GM12878 (cell line): ENCODE data around the gene ITGA4. TPM values are rescaled to one million over a fixed set of nuclear protein-coding genes. Genes with fewer than 3 reads are reported as not detected.

Experiments
- ATAC-seq: fragments of 200-7000 bp; cut with Tn5 transposase; 3 replicates; pipeline ENCODE4 v1.9.1; 2020; ENCODE audit warnings: mild to moderate bottlenecking, moderate library complexity
- BruUV-seq: library from RNA; stranded (reverse); fragments of 400-500 nt; replicated peaks from 2 replicates; lab custom pipeline; 2021; lab: Mats Ljungman, UMichigan
- CTCF ChIA-PET: fragments of 300-600 bp; sonication (Branson Sonifier 250); formaldehyde crosslinking; extraction: SDS; loops from one replicate; lab custom pipeline; 2021; ENCODE audit warnings: inconsistent platforms; lab: Yijun Ruan, JAX
- POLR2A ChIA-PET: fragments of 350-600 bp; formaldehyde crosslinking; extraction: SDS; loops from one replicate; lab custom pipeline; 2021; ENCODE audit warnings: inconsistent platforms; lab: Charles Lee
- RAD21 ChIA-PET: fragments of 300-600 bp; sonication (Branson Sonifier 250); formaldehyde crosslinking; loops from one replicate; lab custom pipeline; 2023; ENCODE audit warnings: antibody characterized with exemption; ENCODE audit not compliant: unreplicated experiment; lab: Charles Lee
- SMC1A ChIA-PET: fragments of 300-600 bp; sonication (Branson Sonifier 250); formaldehyde crosslinking; loops from one replicate; lab custom pipeline; 2023; ENCODE audit not compliant: unreplicated experiment, uncharacterized antibody; lab: Charles Lee
- DNase-seq: peaks from one replicate; pipeline ENCODE4 v3.0.0-alpha.2; 2011; ENCODE audit warnings: low read depth, low spot score
- FAIRE-seq: peaks from 3 replicates; lab custom pipeline; 2011; peaks lifted over from hg19 to GRCh38; lab: Jason Lieb, UNC
- H2AFZ ChIP-seq: 2 replicates; pipeline ENCODE4 v1.6.0; 2011; ENCODE audit warnings: low read depth, low read length, control low read depth; ENCODE audit not compliant: control insufficient read depth
- H3K27ac ChIP-seq: 2 replicates; pipeline ENCODE4 v1.5.1; 2011; ENCODE audit warnings: control low read depth; ENCODE audit not compliant: control insufficient read depth, insufficient read depth
- H3K27me3 ChIP-seq, 2 experiments: replicated peaks in 1 of 2; 2 replicates each; pipeline versions ENCODE4 v1.6.0 to v1.6.1; 2011; ENCODE audit warnings: low read length in 1 of 2; ENCODE audit not compliant: control insufficient read depth in 2 of 2, insufficient read depth in 2 of 2
- H3K36me3 ChIP-seq, 2 experiments: 2 replicates each; pipeline ENCODE4 v1.5.1; 2011; ENCODE audit warnings: low read length in 1 of 2; ENCODE audit not compliant: control insufficient read depth in 2 of 2, insufficient read depth in 2 of 2
- H3K4me1 ChIP-seq: 2 replicates; pipeline ENCODE4 v1.6.1; 2011; ENCODE audit warnings: mild to moderate bottlenecking, low read length, moderate library complexity, mixed read lengths; ENCODE audit not compliant: control insufficient read depth, insufficient read depth
- H3K4me2 ChIP-seq: 2 replicates; pipeline ENCODE4 v1.6.0; 2011; ENCODE audit warnings: control low read depth; ENCODE audit not compliant: control insufficient read depth, insufficient read depth
- H3K4me3 ChIP-seq: fragments of 200-600 bp; sonication (generic); 2 replicates; pipeline ENCODE4 v1.5.1; 2016
- H3K79me2 ChIP-seq: 2 replicates; pipeline ENCODE4 v1.6.0; 2011; ENCODE audit warnings: low read length; ENCODE audit not compliant: control insufficient read depth, insufficient read depth
- H3K9ac ChIP-seq: 2 replicates; pipeline ENCODE4 v1.8.0; 2011; ENCODE audit warnings: low read length, control low read depth, mixed read lengths; ENCODE audit not compliant: control insufficient read depth, insufficient read depth
- H3K9me3 ChIP-seq: replicated peaks from 3 replicates; pipeline ENCODE4 v1.5.1; 2011; ENCODE audit warnings: mild to moderate bottlenecking, low read length; ENCODE audit not compliant: control insufficient read depth, insufficient read depth
- H4K20me1 ChIP-seq: 2 replicates; pipeline ENCODE4 v1.6.0; 2011; ENCODE audit not compliant: control insufficient read depth, insufficient read depth
- CTCF ChIP-seq, 3 experiments: IDR thresholded peaks in 2 of 3; conservative IDR thresholded peaks in 1 of 3; 2 replicates each; pipeline ENCODE4 v1.5.1; 2011; ENCODE audit warnings: low read depth in 3 of 3, low read length in 3 of 3, mild to moderate bottlenecking in 3 of 3, control low read depth in 2 of 3, moderate library complexity in 2 of 3, inconsistent platforms in 1 of 3, mixed read lengths in 1 of 3; ENCODE audit not compliant: control insufficient read depth in 2 of 3, insufficient read depth in 1 of 3; ENCODE audit errors: extremely low read depth in 1 of 3
- EP300 ChIP-seq, 2 experiments: fragments of 150-350 bp in 1 of 2; IDR thresholded peaks; 2 replicates each; pipeline ENCODE4 v1.6.1; 2011 to 2012; ENCODE audit warnings: low read depth in 2 of 2, low read length in 2 of 2, borderline replicate concordance in 1 of 2, improper control_type of control experiment in 1 of 2, inconsistent platforms in 1 of 2; ENCODE audit not compliant: control insufficient read depth in 1 of 2
- IKZF1 ChIP-seq: fragments of 450-650 bp; conservative IDR thresholded peaks from 2 replicates; pipeline ENCODE4 v1.6.1; 2017; ENCODE audit warnings: antibody characterized with exemption, mild to moderate bottlenecking
- JUND ChIP-seq: IDR thresholded peaks from 2 replicates; pipeline ENCODE4 v1.6.1; 2012; ENCODE audit warnings: low read depth, mild to moderate bottlenecking, low read length, improper control_type of control experiment, moderate library complexity
- LARP7 ChIP-seq: fragments of 450-650 bp; IDR thresholded peaks from 2 replicates; pipeline ENCODE4 v1.6.1; 2017; ENCODE audit warnings: mild to moderate bottlenecking
- WGBS: methylation state at CpG from one replicate; pipeline ENCODE4 v1.1.6; 2016; ENCODE audit warnings: low lambda C conversion rate; ENCODE audit not compliant: insufficient replicate concordance, insufficient coverage; ENCODE audit errors: missing lambda C conversion rate; 5-methylcytosine and 5-hydroxymethylcytosine counted together
- in situ Hi-C: fragments of 300-500 bp; cut with MboI; formaldehyde crosslinking; loops from 9 replicates; pipeline ENCODE4 v1.14.3; 2018; ENCODE audit warnings: mixed read lengths
- intact Hi-C: fragments of 100-400 bp; cut with micrococcal nuclease; formaldehyde crosslinking; loops from one replicate; pipeline ENCODE4 v1.14.2; 2022; ENCODE audit not compliant: unreplicated experiment
- polyA plus RNA-seq, 11 experiments: library from polyadenylated mRNA; depleted of rRNA in 4 of 11; unstranded in 6 of 11; stranded (reverse) in 5 of 11; fragments of >200 nt; fragmentation: Nextera tagmentation in 4 of 11; fragmentation: Illumina TruSeq in 1 of 11; extraction: Ambion mirVana in 4 of 11; extraction: Trizol in 1 of 11; gene quantifications; 1 replicate in 1 of 11; 2 replicates in 10 of 11; pipeline versions ENCODE4 v1.2.1 to v1.2.3, GENCODE V29; 2011 to 2016; ENCODE audit warnings: inconsistent platforms in 2 of 11, missing spikeins in 2 of 11, low read depth in 1 of 11
- total RNA-seq, 4 experiments: library from RNA; depleted of rRNA in 3 of 4; stranded (reverse); fragments of >200 nt in 3 of 4; fragmentation: Illumina TruSeq in 1 of 4; extraction: Trizol in 1 of 4; gene quantifications; 2 replicates each; pipeline versions ENCODE4 v1.2.1 to v1.2.3, GENCODE V29; 2013 to 2021

Gene ITGA4
- total and polyA plus RNA-seq, 10 of the 15 experiments (the other 5 are each of a cell fraction or from before 2014, with no cell fraction given), result 12.4 to 87.9 (median 63.5) TPM

DNA sequence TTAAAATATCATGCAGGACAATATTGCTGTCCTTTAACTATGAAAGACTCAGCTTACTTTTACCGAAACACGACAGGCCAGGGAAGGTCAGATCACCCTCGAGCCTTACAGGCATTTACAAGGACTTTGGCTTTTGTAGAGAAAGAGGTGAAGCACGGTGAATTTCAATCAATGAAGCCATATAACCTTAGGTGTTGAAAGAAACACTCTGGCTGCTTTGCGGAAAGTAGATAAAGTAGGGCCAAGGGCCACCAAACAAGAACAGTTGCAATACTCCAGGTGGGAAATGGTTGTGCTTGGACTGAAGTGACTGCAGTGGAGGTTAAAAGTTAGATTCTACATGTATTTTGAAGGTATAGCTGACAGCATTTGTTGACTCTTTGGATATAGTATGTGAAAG lies 119.2 kb downstream of the ITGA4 start (continued):
- no peak for TF ChIP-seq CTCF (IDR thresholded peaks at IDR 0.05 in 2 of 3, conservative IDR thresholded peaks at IDR 0.05 in 1 of 3; ENCODE audit: control insufficient read depth in 2 of 3, extremely low read depth in 1 of 3, insufficient read depth in 1 of 3, low read depth in 3 of 3, low read length in 3 of 3)
- no peak for TF ChIP-seq LARP7
- TF ChIP-seq EP300 (IDR thresholded peaks at IDR 0.05; ENCODE audit: borderline replicate concordance in 1 of 2, control insufficient read depth in 1 of 2, low read depth in 2 of 2, low read length in 2 of 2), result no peak
- TF ChIP-seq JUND, result no peak

GRCh38 chr2:181578829-181579228 lies 121.6 kb downstream of the ITGA4 start:
- Histone ChIP-seq H3K79me2 (no peaks in the 10 kb centered on the region), H3K4me1 (no peaks in the 10 kb centered on the region), H3K27me3 (peaks cover 2 to 3% of the 10 kb centered on the region in 2 experiments; a peak in 2 of 4 replicates), H4K20me1 (no peaks in the 10 kb centered on the region), H3K9ac (no peak overlapping the region), H3K4me2 (no peak overlapping the region), H3K36me3 (no peaks in the 10 kb centered on the region), H2AFZ (no peak overlapping the region), H3K4me3 (no peak overlapping the region), H3K27ac (no peak overlapping the region), H3K9me3 (no peaks in the 10 kb centered on the region)
- WGBS, result 47% methylated on average over 3 of the region's 3 CpGs
- POLR2A ChIA-PET, result no interaction called here
- DNase-seq, result no peak
- TF ChIP-seq IKZF1, result no peak
- in situ Hi-C loops (loop anchor here (5.0 kb wide), 1 partner anchor 138 kb away; no protein-coding TSS in a partner anchor), intact Hi-C loops (loop anchor here (10.0 kb wide), 1 partner anchor 474 kb away; no protein-coding TSS in a partner anchor)
- BruUV-seq, result no TSS peak
- no peak for FAIRE-seq
- RAD21 ChIA-PET, result interaction anchor here (8.8 to 9.0 kb wide), 2 partner anchors 7 to 136 kb away, joined by 72 to 254 read pairs; no protein-coding TSS in a partner anchor
- CTCF ChIA-PET, result interaction anchor here (1.1 to 10.3 kb wide), 3 partner anchors 11 to 326 kb away, joined by 3 to 359 read pairs (median 115); no protein-coding TSS in a partner anchor
- SMC1A ChIA-PET, result interaction anchor here (1.2 to 11.5 kb wide), 4 partner anchors 12 to 137 kb away, joined by 3 to 337 read pairs (median 6); no protein-coding TSS in a partner anchor
- ATAC-seq, result peak; percentile 44; the same call in 1 of the 3 replicates
